Fibroblast of skin of scalp (primary cell): ENCODE measurements around the gene GCNT1.
"Not testable (repeated sequence)": the region's sequence is repeated elsewhere in the genome, so short reads cannot be mapped to it uniquely, and the experiment has no call there.

Experiments
- DNase-seq: peaks from one replicate; pipeline ENCODE4 v3.0.0-alpha.2; 2013

Gene GCNT1

DNA sequence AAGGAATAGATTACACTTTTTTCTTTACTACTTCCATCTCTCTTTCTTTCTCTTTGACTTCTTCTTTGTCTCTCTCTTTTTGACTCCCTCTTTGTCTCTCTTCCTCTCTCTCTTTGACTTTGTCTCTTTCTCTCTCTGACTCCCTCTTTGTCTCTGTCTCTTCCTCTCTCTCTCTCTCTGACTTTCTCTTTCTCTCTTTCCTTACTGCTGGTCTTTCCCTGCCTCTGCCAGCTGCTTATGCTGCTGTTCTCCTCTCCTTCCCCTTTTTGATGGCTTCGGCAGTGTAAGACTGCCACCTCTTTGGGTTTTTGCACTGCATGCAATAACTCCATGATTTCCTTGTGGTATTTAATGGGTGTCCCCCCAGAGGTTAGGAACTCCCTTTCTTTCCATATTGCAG is 32.1 kb downstream of the GCNT1 start:
- DNase-seq, result not testable (repeated sequence)

DNA sequence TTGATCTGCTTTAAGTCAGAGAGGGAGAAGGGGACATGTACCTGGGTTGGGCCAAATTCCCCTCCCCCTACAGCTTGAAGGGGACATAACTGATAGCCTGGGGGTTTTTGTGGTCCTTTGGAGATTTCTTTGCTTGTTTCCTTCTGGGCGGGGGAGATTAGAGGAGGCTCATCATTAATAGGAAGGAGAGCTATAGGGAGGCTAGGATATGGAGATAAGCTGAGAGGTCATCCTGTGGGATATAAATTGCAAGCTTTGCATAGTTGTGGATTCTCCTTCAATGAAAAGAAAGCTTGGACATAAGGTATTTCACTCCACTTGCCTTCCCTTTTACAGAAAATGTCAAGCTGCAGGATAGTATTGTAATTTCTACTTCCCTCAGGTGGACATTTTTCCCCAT is 34.5 kb downstream of the GCNT1 start:
- DNase-seq, result not testable (repeated sequence)

DNA sequence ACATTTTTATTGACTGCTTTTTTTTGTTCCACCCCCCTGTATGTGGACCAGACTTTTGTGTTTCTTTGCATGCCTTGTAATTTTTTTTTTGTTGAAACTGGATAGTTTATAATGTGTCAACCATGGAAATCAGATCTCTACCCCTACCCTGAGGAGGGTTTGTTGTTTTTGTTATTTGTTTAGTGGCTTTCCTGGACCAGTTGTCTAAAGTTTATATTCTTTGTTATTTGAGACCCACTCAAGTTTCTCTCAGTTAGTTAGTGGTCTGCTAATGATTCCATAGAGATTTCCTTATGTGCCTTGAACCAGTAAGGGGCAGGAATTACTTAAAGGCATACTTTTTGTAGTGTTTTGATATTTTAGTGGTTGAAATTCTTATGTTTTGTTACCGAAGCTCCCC is 41.1 kb downstream of the GCNT1 start:
- no peak for DNase-seq

DNA sequence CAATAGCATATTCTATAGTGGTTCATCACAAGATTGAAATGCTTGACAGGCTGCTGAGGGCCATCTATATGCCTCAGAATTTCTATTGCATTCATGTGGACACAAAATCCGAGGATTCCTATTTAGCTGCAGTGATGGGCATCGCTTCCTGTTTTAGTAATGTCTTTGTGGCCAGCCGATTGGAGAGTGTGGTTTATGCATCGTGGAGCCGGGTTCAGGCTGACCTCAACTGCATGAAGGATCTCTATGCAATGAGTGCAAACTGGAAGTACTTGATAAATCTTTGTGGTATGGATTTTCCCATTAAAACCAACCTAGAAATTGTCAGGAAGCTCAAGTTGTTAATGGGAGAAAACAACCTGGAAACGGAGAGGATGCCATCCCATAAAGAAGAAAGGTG is 43.8 kb downstream of the GCNT1 start:
- no peak for DNase-seq

DNA sequence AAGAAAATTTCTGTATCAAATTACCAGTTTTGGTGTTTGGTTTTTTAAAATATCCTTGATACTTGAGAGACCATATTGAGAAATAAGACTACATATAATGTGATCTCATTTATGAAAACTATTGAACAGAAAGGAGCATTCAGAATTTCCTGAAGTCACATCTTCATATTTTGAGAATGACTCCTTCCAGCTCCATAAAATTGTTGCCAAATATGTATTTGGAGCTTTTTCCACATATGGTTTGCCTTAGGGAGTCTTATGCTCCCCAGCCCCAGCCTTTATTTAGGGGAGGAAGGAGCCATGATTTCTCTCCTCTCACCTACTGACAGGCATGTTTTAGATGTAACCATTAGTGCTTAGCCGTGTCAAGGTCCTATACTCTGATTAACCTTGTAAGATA is 51.1 kb downstream of the GCNT1 start:
- DNase-seq, result peak; percentile 87

DNA sequence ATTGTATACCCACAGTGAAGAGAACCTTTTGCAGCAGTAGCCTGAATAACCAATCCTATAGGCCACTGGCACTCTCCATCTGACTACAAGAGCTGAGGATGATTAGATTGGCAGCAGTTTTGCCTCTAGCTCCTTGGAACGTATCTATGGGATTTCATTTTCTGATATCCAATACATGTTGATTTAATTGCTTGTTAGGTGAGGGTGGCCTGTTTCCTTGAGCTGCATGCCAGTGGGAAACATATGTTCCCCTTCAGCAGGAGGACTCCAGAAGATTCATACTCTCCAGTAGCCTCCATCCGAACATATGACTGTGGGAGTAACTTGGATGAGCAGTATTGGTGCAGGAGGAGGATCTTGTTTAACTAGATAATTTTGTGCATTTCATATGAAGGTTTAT is 51.5 kb downstream of the GCNT1 start:
- no peak for DNase-seq

DNA sequence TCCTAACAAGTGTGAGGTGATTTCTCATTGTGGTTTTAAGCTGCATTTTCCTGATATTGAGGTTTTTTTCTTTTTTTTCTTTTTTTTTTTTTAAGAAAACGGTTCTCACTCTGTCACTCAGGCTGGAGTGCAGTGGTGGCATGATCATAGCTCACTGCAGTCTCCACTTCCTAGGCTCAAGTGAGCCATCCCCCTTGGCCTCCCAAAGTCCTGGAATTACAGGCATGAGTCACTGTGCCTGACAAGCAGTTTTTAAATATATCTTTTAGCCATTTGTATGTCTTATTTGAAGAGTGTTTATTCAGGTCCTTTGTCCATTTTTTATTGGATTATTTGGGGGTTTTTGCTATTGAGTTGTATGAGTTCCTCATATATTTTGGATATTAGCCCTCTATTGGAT is 53.8 kb downstream of the GCNT1 start:
- peak; percentile 84 for DNase-seq

DNA sequence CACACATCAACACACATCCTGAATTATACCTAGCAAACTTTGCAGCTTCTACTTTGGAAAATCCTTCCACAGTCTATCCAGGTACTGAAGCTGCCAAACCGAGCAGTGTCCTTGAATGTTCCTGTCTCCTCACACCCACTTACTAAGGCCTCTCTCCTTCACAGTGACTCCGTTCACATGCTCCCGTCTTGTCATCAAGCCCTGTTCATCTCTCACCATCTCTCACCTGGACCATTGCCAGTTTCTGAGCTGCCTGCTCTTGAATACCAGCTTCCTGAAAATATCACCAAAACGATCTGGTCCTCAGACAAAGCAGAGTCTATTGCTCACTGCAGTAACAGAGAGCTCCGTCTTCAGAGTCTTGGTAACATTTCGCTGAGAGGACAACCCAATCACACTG is 57.4 kb downstream of the GCNT1 start:
- peak; percentile 31 for DNase-seq

DNA sequence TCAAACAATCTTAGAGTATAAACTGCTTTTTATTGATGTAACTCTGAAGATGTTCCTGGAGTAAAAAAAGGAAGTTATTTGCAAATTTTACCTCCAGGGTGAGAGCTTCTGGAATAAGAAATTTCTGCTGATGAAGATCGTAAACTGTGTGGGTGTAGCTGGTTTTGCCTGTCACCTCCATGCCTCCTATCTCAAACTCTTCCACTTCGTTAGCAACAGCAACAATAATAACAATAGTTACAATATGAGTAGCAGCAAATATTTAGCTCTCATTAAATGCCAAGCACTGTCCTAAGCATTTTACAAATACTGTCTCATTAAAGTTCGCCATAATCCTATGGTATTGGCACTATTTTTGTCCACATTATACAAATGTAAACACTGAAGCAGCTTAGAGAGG is 57.9 kb downstream of the GCNT1 start:
- no peak for DNase-seq

DNA sequence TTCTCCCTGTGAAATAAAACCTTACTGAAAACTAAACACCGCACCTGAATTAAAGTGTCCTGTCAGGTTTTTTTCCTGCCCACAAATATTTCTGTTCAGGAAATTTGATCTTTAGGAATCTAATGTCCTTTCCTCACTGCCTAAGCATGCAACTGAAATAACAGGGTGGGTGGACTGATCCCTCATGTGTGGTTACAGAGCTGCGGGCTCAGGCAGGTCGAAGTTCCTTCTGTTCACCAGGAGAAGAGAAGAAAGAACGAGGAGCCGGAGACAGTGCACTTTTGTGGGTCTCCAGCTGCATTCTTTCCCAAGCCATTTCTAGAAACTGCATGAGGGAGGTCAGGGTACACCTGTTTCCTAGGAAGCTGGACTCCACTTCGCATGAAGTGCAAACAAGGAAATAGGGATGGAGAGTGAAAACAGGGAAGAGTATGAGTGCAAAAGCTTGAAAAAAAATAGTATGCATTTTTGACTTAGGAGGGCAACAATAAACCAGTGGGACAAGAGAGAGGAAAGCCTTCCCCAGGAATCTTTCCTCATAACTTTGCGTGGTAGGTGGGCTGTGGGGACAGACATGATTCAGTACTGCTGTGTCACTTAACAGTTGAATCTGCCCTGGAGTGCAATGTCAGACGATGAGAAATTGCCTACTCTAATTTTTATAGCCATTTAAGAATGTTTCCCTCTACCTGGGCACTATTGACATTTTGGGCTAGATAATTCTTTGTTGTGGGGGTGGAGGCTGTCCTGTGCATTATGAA is 60.3 kb downstream of the GCNT1 start:
- no peak for DNase-seq

DNA sequence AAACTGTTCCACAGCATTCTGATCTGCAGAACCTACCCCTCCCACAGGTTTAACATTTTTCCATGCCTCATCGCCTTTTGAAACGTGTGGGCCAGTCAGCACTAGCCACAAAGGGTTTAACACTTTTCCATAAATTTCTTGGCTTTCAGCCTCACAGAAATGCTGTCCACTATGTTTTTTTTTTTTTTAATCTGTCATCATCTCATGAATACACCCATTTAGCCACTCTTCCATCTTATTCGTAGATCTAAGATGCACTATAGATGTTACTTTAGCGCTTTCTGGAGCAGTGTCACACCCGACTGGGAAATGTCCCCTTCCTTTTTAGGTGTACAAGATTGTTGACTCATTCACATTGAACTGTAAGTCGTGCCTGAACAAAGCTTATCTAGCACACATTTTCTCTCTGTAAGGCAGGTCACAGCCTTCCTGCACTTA is 62.3 kb downstream of the GCNT1 start:
- DNase-seq, result no peak

DNA sequence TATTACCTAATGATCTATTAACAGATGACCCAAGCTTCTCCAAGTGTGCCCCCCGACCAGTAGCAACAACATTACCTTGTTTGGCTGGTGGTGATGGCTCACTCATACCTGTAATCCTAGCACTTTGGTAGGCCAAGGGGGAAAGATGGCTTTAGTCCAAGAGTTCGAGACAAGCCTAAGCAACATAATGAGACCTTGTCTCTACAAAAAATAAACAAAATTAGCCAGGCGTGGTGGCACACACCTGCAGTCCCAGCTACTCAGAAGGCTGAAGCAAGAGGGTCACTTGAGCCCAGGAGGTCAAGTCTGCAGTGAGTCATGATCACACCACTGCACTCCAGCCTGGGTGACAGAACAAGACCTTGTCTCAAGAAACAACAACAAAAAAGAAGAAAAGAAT is 62.9 kb downstream of the GCNT1 start:
- no peak for DNase-seq

DNA sequence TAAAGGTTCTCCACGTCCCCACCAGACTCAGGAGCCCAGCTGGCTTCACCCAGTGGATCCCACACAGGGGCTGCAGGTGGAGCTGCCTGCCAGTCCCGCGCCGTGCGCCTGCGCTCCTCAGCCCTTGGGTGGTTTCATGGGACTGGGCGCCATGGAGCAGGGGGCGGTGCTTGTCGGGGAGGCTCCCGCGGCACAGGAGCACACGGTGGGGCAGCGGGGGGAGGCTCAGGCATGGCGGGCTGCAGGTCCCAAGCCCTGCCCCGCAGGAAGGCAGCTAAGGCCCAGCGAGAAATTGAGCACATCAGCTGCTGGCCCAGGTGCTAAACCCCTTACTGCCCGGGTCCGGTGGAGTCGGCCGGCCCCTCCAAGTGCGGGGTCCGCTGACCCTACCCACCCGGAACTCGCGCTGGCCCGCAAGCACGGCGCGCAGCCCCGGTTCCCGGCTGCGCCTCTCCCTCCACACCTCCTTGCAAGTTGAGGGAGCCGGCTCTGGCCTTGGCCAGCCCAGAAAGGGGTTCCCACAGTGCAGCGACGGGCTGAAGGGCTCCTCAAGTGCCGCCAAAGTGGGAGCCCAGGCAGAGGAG is 64.7 kb downstream of the GCNT1 start:
- DNase-seq, result not testable (repeated sequence)

DNA sequence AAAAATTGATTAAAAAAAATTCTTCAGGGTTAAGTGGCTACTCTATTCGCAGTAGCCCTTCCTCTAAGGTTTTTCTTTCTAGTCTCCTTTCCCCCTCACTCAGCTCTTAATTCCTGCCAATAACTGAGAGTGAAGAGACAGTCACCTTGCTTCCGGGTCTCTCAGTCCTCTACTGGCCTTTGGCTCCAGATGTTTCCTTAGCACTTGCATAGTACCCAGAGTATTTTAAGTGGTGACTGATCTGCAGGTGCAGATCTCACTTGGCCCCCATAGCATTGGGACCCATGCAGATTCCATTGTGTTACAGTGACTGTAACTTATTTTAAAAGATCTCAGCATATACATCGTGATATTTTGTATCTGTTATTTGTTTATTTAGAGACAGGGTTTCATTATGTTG is 66.2 kb downstream of the GCNT1 start:
- DNase-seq, result no peak

DNA sequence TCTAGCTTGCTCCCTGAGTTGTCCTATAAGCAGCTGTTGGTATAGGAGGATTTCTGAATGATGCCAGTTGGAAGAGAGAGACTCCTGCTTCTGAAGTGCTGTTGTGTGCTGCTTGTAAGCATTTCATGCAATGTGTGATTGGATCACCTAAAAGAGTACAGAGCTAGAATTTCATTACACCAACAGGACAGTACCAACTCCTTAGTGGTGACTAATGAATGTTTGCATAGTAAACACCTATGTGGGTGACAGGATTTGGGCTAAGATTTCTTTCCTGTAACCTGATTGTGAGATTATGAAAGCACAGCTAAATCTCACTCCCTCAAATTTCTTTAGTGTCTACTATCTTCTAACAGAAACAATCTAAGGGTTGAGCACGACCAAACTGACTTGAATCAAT is 67.0 kb downstream of the GCNT1 start:
- DNase-seq, result no peak

DNA sequence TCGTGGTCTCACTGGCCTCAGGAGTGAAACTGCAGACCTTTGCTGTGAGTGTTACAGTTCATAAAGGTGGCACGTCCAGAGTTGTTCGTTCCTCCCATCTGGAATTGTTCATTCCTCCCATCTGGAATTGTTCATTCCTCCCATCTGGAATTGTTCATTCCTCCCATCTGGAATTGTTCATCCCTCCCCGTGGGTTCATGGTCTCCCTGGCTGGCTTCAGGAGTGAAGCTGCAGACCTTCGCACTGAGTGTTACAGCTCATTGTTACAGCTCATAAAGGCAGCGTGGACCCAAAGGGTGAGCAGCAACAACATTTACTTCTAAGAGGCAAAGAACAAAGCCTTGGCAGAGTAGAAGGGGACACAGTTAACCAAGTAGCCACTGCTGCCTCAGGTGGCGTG is 69.1 kb downstream of the GCNT1 start:
- DNase-seq, result peak; percentile 74

DNA sequence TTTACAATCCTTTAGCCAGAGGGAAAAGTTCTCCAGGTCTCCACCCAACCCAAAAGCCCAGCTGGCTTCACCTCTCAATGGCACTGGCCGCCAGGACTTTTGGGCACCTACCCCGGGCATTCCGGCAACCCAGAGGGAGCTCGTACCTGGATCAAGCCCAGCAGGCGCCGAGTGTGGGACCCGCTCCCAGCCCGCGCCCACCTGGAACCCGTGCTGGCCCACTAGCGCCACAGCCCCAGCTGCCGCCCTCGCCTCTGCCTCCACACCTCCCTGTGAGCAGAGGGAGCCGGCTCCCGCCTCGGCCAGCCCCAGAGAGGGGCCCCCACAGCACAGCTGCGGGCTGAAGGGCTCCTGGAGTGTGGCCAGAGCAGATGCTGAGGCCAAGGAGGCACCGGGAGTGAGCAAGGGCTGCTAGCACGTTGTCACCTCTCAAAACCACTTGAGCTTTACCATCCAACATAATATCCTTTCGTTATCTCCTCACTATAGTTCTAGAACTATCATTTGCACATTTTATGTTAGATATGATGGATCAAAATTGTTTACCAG is 69.7 kb downstream of the GCNT1 start:
- DNase-seq, result no peak

DNA sequence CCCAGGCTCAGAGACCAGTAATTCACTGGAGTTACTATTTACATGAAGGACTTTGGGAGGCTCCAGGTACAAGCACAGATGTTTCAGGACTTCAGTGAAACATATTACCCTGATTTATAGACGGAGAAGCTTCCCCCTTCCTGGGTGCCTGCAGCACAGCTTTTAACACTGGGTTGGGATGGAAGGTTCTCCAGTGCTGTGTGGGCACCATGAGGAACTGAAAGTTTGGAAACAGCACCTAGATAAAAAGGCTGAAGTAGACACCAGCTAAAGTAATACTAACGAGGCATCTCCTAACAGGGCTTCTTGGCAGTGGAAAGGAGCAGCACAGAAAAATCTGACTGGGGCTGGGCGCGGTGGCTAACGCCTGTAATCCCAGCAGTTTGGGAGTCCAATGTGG is 70.7 kb downstream of the GCNT1 start:
- DNase-seq, result no peak

DNA sequence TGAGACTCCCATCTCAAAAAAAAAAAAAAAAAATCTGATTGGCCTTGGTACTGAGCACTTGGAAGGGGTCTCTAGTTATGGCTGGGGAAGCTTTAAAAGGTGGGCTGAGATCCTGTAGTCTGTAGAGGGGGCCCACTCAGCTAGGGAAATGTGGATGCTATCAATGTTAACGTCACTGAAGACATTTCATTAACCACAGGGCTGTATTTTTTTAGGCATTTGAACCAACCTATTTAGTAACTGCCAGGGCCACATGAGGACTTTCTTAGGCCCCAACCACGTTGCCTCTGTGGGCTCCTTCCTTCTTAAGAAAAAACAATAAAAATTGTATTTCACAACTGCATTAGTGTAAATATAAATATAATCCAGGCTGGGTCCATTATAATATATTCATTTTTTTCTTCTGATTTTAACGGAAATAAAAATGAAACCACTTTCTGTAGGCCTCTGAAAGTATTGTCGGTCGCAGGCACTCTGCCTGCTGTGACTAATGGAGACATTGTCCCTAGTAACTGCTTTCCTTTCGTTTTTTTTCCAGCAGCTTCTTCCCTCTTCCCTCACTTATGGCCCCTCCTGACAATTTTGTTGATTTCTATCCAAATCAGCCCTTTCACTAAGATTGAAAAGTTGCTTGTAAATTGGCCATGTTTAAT is 71.6 kb downstream of the GCNT1 start:
- peak; percentile 57 for DNase-seq

DNA sequence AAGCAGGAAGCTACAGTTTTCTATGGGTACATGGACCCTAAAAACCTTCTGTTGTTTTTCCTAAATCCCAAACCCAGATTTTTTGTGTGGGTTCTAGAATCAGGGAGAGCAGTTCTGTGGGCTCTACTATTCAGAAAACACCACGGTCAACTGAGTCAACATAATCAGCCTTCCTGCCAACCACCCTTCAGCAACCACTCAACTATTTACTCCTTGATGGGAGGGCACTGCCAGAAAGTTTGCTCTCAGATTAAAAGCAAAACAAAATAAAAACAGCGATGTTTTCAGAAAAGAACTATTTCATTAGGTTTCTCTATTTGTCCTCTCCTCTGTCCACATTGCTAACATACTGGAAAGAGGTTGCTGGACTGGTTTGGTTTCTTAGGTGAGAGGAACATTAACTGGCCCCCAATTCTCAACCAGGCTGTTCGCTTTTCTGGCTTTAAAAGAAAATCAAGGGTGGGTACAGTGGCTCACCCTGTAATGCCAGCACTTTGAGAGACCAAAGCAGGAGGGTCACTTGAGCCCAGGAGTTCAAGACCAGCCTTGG is 72.3 kb downstream of the GCNT1 start:
- DNase-seq, result no peak

DNA sequence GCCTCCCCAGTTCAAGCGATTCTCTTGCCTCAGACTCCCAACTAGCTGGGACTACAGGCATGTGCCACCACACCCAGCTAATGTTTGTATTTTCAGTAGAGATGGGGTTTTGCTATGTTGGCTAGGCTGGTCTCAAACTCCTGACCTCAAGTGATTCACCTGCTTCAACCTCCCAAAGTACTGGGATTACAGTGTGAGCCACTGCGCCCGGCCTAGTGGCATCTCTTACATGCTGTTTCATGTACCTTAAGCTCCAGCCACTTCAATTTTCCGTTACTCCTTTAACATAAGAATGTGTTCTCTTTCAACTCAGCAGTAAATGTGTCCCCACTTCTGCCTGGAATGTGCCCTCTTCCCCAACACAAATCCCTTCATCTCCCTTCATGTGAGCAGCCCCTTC is 73.9 kb downstream of the GCNT1 start:
- DNase-seq, result not testable (repeated sequence)

DNA sequence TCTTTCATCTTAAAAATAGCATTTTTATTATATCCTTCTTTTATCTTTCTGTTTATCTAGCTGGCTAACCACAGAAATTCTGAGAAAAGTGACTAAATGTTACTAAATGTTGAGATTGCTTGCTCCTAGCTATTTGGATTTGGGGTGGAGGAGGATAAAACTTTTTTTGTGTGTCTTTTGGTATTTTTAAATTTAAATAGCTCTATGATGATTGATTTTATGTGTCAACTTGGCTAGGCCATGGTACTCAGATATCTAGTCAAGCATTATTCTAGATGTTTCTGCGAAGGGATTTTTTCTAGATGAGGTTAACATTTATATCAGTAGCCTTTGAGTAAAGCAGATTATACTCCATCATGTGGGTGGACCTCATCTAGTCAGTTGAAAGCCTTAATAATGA is 75.0 kb downstream of the GCNT1 start:
- DNase-seq, result peak; percentile 79

DNA sequence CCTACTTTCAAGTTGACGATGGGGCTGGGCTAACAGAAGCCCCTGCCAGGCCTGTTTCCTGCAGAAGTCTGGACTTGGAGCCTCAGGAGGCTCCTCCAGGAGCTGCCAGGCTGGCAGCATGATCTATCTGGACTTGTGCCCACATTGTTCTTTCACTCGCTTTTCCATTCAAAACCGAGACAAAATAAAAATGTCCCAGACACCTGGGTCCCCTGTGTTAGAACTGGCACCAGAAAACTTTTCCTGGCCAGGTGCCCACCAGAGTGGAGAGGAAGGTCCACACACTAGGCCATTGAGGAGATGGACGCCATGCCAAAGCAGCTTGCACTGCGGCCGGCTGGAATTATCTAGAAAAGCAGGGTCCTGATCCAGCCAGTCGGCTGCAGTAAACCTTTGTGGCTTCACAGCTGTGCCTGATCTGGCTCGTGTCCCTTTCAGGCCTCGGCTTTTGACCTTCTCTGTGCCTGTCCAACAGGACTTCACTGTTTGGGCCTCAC is 78.2 kb downstream of the GCNT1 start:
- no peak for DNase-seq
